H1 (cell line): Measurements from ENCODE around the gene TOMM6. TPM values are rescaled to one million over a fixed set of nuclear protein-coding genes. Genes with fewer than 3 reads are reported as not detected.

Source experiments
- CTCF ChIA-PET: fragments of 300-600 bp; sonication (Branson Sonifier 250); formaldehyde crosslinking; loops from one replicate; lab custom pipeline; 2021; ENCODE audit not compliant: partially characterized antibody; lab: Charles Lee
- POLR2A ChIA-PET: fragments of 300-600 bp; sonication (Branson Sonifier 250); formaldehyde crosslinking; loops from one replicate; lab custom pipeline; 2021; ENCODE audit warnings: inconsistent platforms; ENCODE audit not compliant: partially characterized antibody; lab: Charles Lee
- DNase-seq, 2 experiments: peaks; one replicate each; pipeline versions ENCODE4 v3.0.0 to v3.0.0-alpha.2; 2010 to 2022; ENCODE audit warnings: low spot score in 2 of 2, low read depth in 1 of 2, mixed read lengths in 1 of 2
- FAIRE-seq: peaks from 2 replicates; lab custom pipeline; 2011; peaks lifted over from hg19 to GRCh38; lab: Jason Lieb, UNC
- H2AFZ ChIP-seq: 2 replicates; pipeline ENCODE4 v1.8.1; 2012; ENCODE audit warnings: low read length, inconsistent platforms
- H2AK5ac ChIP-seq: 2 replicates; pipeline ENCODE4 v1.6.1; 2013; ENCODE audit warnings: low read depth, low read length
- H2BK120ac ChIP-seq: replicated peaks from 2 replicates; pipeline ENCODE3; 2013; ENCODE audit warnings: low read depth, low read length, inconsistent platforms
- H2BK12ac ChIP-seq: 2 replicates; pipeline ENCODE4 v1.6.1; 2013; ENCODE audit warnings: low read depth, low read length
- H2BK15ac ChIP-seq: 2 replicates; pipeline ENCODE4 v1.6.1; 2013; ENCODE audit warnings: low read length
- H2BK20ac ChIP-seq: 2 replicates; pipeline ENCODE4 v1.6.1; 2013; ENCODE audit warnings: low read length
- H2BK5ac ChIP-seq: 2 replicates; pipeline ENCODE4 v1.6.1; 2013; ENCODE audit warnings: low read depth, low read length
- H3K14ac ChIP-seq: 2 replicates; pipeline ENCODE4 v1.6.1; 2013; ENCODE audit warnings: inconsistent platforms; ENCODE audit not compliant: insufficient read length
- H3K18ac ChIP-seq: 2 replicates; pipeline ENCODE4 v1.6.1; 2013; ENCODE audit warnings: low read length; ENCODE audit errors: extremely low read depth
- H3K23ac ChIP-seq: 2 replicates; pipeline ENCODE4 v1.6.1; 2013; ENCODE audit warnings: inconsistent platforms; ENCODE audit not compliant: insufficient read length
- H3K23me2 ChIP-seq: 2 replicates; pipeline ENCODE4 v1.6.1; 2013; ENCODE audit warnings: low read depth, low read length
- H3K27ac ChIP-seq: 2 replicates; pipeline ENCODE4 v1.6.1; 2011; ENCODE audit warnings: low read depth, low read length, inconsistent platforms
- H3K27me3 ChIP-seq, 4 experiments: replicated peaks in 1 of 4; 1 replicate in 1 of 4; 2 replicates in 3 of 4; pipeline versions ENCODE4 v1.6.1 to v1.8.1; 2011 to 2013; ENCODE audit warnings: low read length in 3 of 4, mild to moderate bottlenecking in 3 of 4, inconsistent platforms in 2 of 4, mixed read lengths in 2 of 4, moderate library complexity in 1 of 4; ENCODE audit not compliant: control insufficient read depth in 3 of 4, insufficient read depth in 3 of 4; ENCODE audit errors: extremely low read depth in 1 of 4
- H3K36me3 ChIP-seq, 4 experiments: 2 replicates each; pipeline versions ENCODE4 v1.6.1 to v1.8.1; 2011 to 2013; ENCODE audit warnings: mild to moderate bottlenecking in 4 of 4, low read length in 3 of 4, moderate library complexity in 2 of 4, control low read depth in 1 of 4, inconsistent platforms in 1 of 4; ENCODE audit not compliant: insufficient read depth in 4 of 4, control insufficient read depth in 2 of 4
- H3K4ac ChIP-seq: replicated peaks from 2 replicates; pipeline ENCODE3; 2013; ENCODE audit warnings: low read length, low read depth, mixed read lengths, inconsistent platforms; ENCODE audit not compliant: insufficient read length
- H3K4me1 ChIP-seq, 4 experiments: replicated peaks in 1 of 4; 1 replicate in 1 of 4; 2 replicates in 3 of 4; pipeline versions ENCODE4 v1.6.1 to v1.8.1; 2011 to 2013; ENCODE audit warnings: low read length in 3 of 4, inconsistent platforms in 2 of 4, mixed read lengths in 1 of 4; ENCODE audit not compliant: insufficient read depth in 4 of 4, control insufficient read depth in 3 of 4
- H3K4me2 ChIP-seq, 2 experiments: 2 replicates each; pipeline versions ENCODE4 v1.6.1 to v1.8.1; 2011 to 2013; ENCODE audit warnings: low read depth in 2 of 2, low read length in 2 of 2, control low read depth in 1 of 2, inconsistent platforms in 1 of 2, mild to moderate bottlenecking in 1 of 2; ENCODE audit not compliant: insufficient read depth in 1 of 2
- H3K4me3 ChIP-seq, 4 experiments: fragments of 200-600, 300-600 bp in 1 of 4; sonication (generic), shearing (Covaris generic), sonication (Bioruptor Twin) in 1 of 4; 2 replicates each; pipeline versions ENCODE4 v1.5.1 to v1.8.1; 2011 to 2016; ENCODE audit warnings: low read length in 4 of 4, low read depth in 3 of 4, control low read depth in 2 of 4, inconsistent platforms in 2 of 4, mild to moderate bottlenecking in 2 of 4, mixed read lengths in 1 of 4, moderate library complexity in 1 of 4; ENCODE audit not compliant: insufficient read depth in 2 of 4; ENCODE audit errors: extremely low read depth in 1 of 4
- H3K56ac ChIP-seq: replicated peaks from 2 replicates; pipeline ENCODE3; 2013; ENCODE audit warnings: low read depth, mild to moderate bottlenecking, mixed read lengths, low read length, inconsistent platforms; ENCODE audit not compliant: insufficient read length
- H3K79me1 ChIP-seq: 2 replicates; pipeline ENCODE4 v1.6.1; 2013; ENCODE audit warnings: low read depth, low read length, control low read depth
- H3K79me2 ChIP-seq, 2 experiments: 2 replicates each; pipeline versions ENCODE4 v1.6.1 to v1.8.1; 2012 to 2013; ENCODE audit warnings: low read length in 2 of 2, mild to moderate bottlenecking in 2 of 2, inconsistent platforms in 1 of 2; ENCODE audit not compliant: insufficient read depth in 2 of 2, control insufficient read depth in 1 of 2
- H3K9ac ChIP-seq, 4 experiments: replicated peaks in 1 of 4; 1 replicate in 1 of 4; 2 replicates in 3 of 4; pipeline versions ENCODE4 v1.6.1 to v1.8.1; 2011 to 2013; ENCODE audit warnings: low read depth in 3 of 4, low read length in 3 of 4, control low read depth in 2 of 4, mild to moderate bottlenecking in 2 of 4, moderate library complexity in 2 of 4, inconsistent platforms in 1 of 4; ENCODE audit errors: extremely low read depth in 1 of 4
- H3K9me3 ChIP-seq, 2 experiments: 2 replicates each; pipeline versions ENCODE4 v1.6.1 to v1.8.1; 2012 to 2013; ENCODE audit warnings: mild to moderate bottlenecking in 2 of 2, moderate library complexity in 2 of 2, control low read depth in 1 of 2, inconsistent platforms in 1 of 2, low read depth in 1 of 2, low read length in 1 of 2, mixed read lengths in 1 of 2; ENCODE audit not compliant: insufficient read depth in 2 of 2
- H4K20me1 ChIP-seq, 2 experiments: replicated peaks in 1 of 2; 2 replicates each; pipeline versions ENCODE3 to v1.8.1; 2011 to 2013; ENCODE audit warnings: inconsistent platforms in 2 of 2, low read length in 2 of 2, mild to moderate bottlenecking in 1 of 2; ENCODE audit not compliant: insufficient read depth in 2 of 2, control insufficient read depth in 1 of 2
- H4K5ac ChIP-seq: 2 replicates; pipeline ENCODE4 v1.6.1; 2013; ENCODE audit warnings: low read length, low read depth, mixed read lengths, inconsistent platforms; ENCODE audit not compliant: insufficient read length
- H4K8ac ChIP-seq: 2 replicates; pipeline ENCODE4 v1.8.0; 2013; ENCODE audit warnings: mild to moderate bottlenecking, moderate library complexity, low read length, inconsistent platforms; ENCODE audit not compliant: insufficient read depth; ENCODE audit errors: extremely low read depth
- H4K91ac ChIP-seq: replicated peaks from 2 replicates; pipeline ENCODE3; 2013; ENCODE audit warnings: low read length, mixed read lengths, inconsistent platforms; ENCODE audit not compliant: insufficient read length
- ASH2L ChIP-seq: fragments of 200-600, 300-600 bp; sonication (generic); IDR thresholded peaks from one replicate; pipeline ENCODE4 v1.7.1; 2017; ENCODE audit warnings: low read length
- CEBPB ChIP-seq: IDR thresholded peaks from 2 replicates; pipeline ENCODE4 v1.6.1; 2012; ENCODE audit warnings: low read depth, low read length
- GTF2F1 ChIP-seq: IDR thresholded peaks from 2 replicates; pipeline ENCODE4 v1.6.1; 2012; ENCODE audit warnings: low read depth, low read length, improper control_type of control experiment, borderline replicate concordance
- POLR2AphosphoS5 ChIP-seq: IDR thresholded peaks from 2 replicates; pipeline ENCODE4 v1.6.1; 2011; ENCODE audit warnings: low read depth, low read length
- SIRT6 ChIP-seq: IDR thresholded peaks from one replicate; pipeline ENCODE4 v1.7.1; 2012; ENCODE audit warnings: low read length, inconsistent platforms
- WGBS, 2 experiments: shearing (Covaris generic) in 1 of 2; methylation state at CpG; one replicate each; pipeline versions ENCODE4 v1.1.6 to v1.1.7; 2013 to 2015; ENCODE audit warnings: low lambda C conversion rate in 2 of 2, mixed read lengths in 2 of 2, inconsistent platforms in 1 of 2, low coverage in 1 of 2, missing lambda C conversion rate in 1 of 2; ENCODE audit not compliant: insufficient replicate concordance in 2 of 2, insufficient coverage in 1 of 2, insufficient read length in 1 of 2; ENCODE audit errors: extremely low coverage in 1 of 2, missing lambda C conversion rate in 1 of 2; 5-methylcytosine and 5-hydroxymethylcytosine counted together
- polyA plus RNA-seq, 7 experiments: library from polyadenylated mRNA; depleted of rRNA in 3 of 7; stranded (reverse) in 5 of 7; unstranded in 2 of 7; fragments of >200 nt in 5 of 7; fragments of 200-250 nt in 2 of 7; gene quantifications; 1 replicate in 5 of 7; 2 replicates in 1 of 7; 4 replicates in 1 of 7; pipeline versions ENCODE4 v1.2.1 to v1.2.3, GENCODE V29; 2011 to 2013; ENCODE audit warnings: missing spikeins in 2 of 7, mixed read lengths in 2 of 7
- total RNA-seq: library from RNA; stranded (reverse); fragmentation: NEBNext Ultra II Directional; extraction: Animal tissue kit (Norgen Biotek cat#: 25700); gene quantifications from 2 replicates; pipeline ENCODE4 v1.2.1, GENCODE V29; 2021

Gene TOMM6
- total and polyA plus RNA-seq, 2 of the 8 experiments (the other 6 are each of a cell fraction or from before 2014, with no cell fraction given) = 228 to 560 TPM

- 82% methylated on average over 4 of the region's 4 CpGs; no CpG with 5 or more reads in 1 of the 2 experiments for WGBS, 2 experiments
- Histone ChIP-seq H4K20me1 (no peaks in the 10 kb centered on the region), H3K23me2 (no peaks in the 10 kb centered on the region), H4K91ac (no peak overlapping the region), H3K27ac (no peak overlapping the region), H3K4me2 (no peak overlapping the region), H2BK20ac (no peak overlapping the region), H3K18ac (no peak overlapping the region), H4K8ac (no peak overlapping the region), H3K4me3 (no peak overlapping the region), H3K4me1 (peaks cover 0 to 3% (median 0%) of the 10 kb centered on the region in 4 experiments; a peak in 2 of 7 replicates), H4K5ac (no peak overlapping the region), H3K79me1 (no peaks in the 10 kb centered on the region), H2BK15ac (no peak overlapping the region), H3K9ac (no peak overlapping the region), H3K23ac (no peak overlapping the region), H3K56ac (no peak overlapping the region), H3K4ac (no peak overlapping the region), H3K36me3 (no peaks in the 10 kb centered on the region), H2AFZ (no peak overlapping the region), H2AK5ac (no peak overlapping the region), H2BK12ac (no peak overlapping the region), H3K79me2 (no peaks in the 10 kb centered on the region), H3K27me3 (no peaks in the 10 kb centered on the region), H2BK5ac (no peak overlapping the region), H3K9me3 (no peaks in the 10 kb centered on the region), H2BK120ac (no peak overlapping the region), H3K14ac (no peak overlapping the region)
- no peak for DNase-seq
- TF ChIP-seq ASH2L (no peak), GTF2F1 (no peak), SIRT6 (no peak), POLR2AphosphoS5 (no peak), CEBPB (no peak)
- ChIA-PET POLR2A (interaction anchor here (0.6 kb wide), 1 partner anchor 347 kb away, joined by 3 read pairs; no protein-coding TSS in a partner anchor), CTCF (interaction anchor here (1.0 to 2.0 kb wide), 5 partner anchors 8 to 49 kb away, joined by 3 to 6 read pairs (median 4); partner anchors contain the start of gene PGC)
- FAIRE-seq = no peak
These were observed 31.6 kb upstream of the TOMM6 start for GRCh38 chr6:41755895-41756294.
